CD4-positive, alpha-beta T cell treated with Interleukin-15 for 4 hours (primary cell): ENCODE measurements around the gene IL18RAP.

ENCODE experiments used
- DNase-seq: peaks from one replicate; pipeline ENCODE4 v3.0.0-alpha.2; 2020; ENCODE audit warnings: low spot score

IL18RAP gene

GRCh38 chr2:102422910-102423309 is at the start of gene IL18RAP:
IL18RAP (plus strand) TSS chr2:102423160; CDS start chr2:102423278, 118 bp downstream.
- no peak for DNase-seq

DNA sequence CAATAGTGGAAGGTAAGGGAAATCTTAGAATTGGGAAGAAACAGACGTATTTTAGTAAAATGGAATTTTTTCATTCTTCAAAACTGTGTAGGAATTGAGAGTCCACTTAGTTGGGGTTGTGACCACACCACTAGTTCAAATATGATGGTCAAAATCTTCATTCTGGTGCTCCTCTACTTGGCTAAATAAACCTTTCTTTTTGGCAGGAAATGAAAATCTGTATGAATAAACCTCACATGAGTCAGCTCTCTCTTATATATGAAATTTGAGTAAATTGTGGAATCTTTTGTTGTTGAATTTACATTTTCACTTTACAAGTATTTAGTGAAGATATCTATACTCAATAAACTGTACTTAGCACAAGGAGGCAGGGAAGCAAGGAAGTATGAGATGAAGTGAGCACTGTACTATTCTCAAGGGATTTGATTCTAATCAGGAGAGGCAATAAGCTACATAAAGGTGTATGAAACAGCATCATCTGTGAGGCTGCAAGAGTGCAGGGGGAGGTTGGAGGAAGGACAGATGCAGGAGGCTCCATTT is 46.8 kb upstream of the IL18RAP start:
- no peak for DNase-seq

GRCh38 chr2:102383722-102384121 is 39.2 kb upstream of the IL18RAP start:
- DNase-seq, result no peak

GRCh38 chr2:102385522-102385921 is 37.4 kb upstream of the IL18RAP start:
- DNase-seq, result no peak

GRCh38 chr2:102386004-102386403 is 37.0 kb upstream of the IL18RAP start:
- no peak for DNase-seq

- no peak for DNase-seq
These were observed 36.0 kb upstream of the IL18RAP start for GRCh38 chr2:102386867-102387541.

DNA sequence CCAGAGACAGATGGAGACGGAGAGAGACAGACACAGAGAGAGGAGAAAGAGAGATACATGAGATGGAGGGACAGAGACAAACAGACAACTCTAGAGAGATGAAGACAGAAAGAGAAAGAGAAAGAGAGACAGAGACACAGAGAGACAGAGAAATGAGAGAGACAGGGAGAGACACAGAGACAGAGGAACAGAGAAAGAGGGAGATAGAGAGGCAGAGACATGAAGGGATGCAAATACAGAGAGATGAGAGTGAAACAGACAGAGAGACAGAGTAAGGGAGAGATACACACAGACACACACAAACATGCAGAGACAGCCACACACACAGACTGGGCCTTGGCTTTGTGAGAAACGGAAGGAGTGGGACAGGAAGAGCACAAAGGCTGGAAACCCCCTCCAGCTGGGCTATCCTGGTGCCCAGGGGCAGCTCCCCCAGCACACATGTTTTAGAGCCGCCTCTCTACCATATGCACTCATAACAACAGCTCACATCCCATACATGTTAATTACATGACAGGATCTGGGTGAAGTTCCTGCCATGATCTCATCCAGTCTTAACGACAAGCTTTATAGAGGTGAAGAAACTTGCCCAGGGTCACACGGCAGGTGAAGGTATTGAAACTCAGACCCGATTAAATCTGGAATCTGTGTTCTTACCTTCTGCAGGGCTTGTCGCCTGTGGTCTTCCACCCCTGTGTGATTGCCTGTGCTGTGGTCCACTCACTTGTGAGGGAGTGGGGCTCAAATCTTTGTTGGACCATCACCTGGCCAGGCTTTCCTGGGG is 35.0 kb upstream of the IL18RAP start:
- DNase-seq, result no peak

GRCh38 chr2:102391565-102391964 is 31.4 kb upstream of the IL18RAP start:
- peak; percentile 63 for DNase-seq

DNA sequence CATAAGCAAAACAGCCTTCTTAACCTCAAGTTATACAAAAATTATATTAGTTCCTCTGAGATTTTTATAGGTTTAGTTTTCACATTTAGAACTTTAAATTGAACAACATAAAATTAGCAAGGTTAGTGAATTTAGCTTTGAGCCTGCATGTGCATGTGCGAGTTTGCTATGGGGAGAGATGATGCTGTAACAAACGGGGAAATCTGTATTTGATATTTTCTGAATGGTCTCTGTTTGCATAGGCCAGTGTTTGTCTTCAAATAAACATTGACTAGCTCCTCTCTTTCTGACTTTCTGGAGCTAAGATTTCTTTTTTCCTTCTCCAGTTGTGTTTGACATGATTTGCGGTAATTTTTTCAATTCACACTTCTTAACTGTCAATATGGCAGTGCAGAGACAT is 30.9 kb upstream of the IL18RAP start:
- no peak for DNase-seq

DNA sequence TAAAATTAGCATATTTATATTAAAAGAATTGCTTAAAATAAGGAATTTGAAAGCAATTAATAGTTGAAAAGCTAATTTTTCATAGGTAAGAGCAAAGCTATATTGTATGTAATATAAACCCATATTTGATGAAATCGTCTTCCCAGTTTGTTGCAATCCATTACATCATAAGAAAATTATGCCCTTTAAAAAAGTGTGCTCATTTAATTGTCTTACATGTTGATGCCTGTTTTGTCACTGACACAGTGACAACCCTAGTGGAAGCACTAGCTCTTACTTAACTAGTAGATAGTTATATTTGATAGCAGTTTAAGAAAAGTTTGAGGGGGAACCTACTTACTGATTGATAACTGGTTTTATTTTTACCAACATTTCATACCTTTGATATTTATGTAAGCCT is 30.0 kb upstream of the IL18RAP start:
- no peak for DNase-seq

DNA sequence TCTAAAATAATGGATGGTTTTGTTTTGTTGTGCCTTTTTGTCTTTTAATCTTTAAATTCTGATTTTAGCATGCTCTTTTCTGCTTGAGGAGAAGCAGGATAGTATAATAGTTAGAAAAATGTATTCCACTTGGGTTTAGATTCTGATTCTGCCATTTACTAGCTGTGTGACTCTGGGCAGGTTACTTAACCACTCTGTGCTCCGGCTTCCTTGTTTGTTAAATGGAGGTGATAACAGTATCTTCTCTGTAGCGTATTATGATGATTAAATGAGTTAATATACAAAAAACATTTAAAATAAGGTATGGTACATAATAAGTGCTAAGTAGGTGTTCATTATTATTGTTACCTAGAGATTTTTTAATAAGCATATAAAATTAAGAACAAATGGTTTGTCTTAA is 26.9 kb upstream of the IL18RAP start:
- DNase-seq, result no peak

GRCh38 chr2:102397209-102397608 is 25.8 kb upstream of the IL18RAP start:
- DNase-seq, result no peak

- no peak for DNase-seq
These were observed 23.3 kb upstream of the IL18RAP start for GRCh38 chr2:102399499-102400141.

DNA sequence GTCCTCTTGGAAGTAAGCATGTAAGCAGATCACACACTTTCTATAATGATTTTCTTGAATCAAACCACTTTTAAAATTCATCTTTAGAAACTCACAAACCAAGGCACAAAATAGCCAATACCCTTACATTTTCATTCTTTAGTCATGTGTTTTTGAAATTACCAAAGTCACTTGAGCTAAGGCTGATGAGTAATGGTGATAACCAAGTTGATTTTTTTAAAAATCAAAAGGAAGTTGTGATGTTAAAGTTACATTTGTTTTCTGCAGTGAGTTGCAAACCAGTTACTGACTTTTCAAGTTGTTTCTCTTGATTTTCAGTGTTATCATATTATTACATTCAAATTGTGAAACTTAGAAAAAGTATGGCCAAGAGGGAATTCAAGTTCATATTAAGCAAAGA is 21.5 kb upstream of the IL18RAP start:
- DNase-seq, result no peak

GRCh38 chr2:102401865-102402264 is 21.1 kb upstream of the IL18RAP start:
- no peak for DNase-seq

- DNase-seq, result no peak
These were observed 12.0 kb upstream of the IL18RAP start for GRCh38 chr2:102410952-102411351.

DNA sequence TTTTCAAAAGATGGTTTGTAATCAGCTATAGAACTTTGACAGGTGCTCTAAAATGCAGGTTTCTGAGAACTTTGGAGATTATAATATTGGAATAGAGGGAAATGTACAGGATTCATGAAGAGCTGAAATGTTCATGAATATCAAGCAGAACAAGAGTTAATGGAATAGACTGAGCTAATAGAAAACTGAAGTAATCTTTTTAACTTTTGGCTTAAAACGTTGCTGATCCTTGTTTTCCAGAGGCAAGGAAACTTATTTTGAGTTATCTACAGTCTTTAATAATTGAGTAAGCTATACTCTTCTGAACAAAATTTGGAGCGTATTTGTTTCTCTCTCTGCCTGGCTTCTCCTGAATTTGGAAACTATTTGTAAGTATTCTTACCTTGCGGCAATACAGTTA is 10.8 kb upstream of the IL18RAP start:
- DNase-seq, result no peak

GRCh38 chr2:102417946-102418345 is 5.0 kb upstream of the IL18RAP start:
- DNase-seq, result peak; percentile 40

DNA sequence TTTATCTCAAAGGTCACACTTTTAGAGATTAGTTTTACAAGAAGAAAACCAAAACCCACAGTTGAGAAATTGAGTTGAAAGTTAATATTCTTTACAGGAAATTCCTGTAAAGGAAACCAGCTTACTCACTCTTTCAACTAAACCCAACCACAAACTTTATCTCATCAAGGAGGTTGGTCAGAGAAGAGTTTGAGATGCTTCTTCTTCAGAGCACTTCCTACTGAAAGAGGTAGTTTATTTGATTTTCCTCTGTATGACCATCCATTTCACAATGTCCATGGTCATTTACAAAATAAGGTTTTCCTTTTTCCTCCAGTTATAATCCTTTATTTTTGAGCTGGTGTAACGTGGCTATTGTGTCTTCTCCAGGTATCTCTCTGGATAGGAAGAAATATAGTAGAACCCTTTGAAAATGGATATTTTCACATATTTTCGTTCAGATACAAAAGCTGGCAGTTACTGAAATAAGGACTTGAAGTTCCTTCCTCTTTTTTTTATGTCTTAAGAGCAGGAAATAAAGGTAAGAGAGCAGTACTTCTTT is 4.5 kb upstream of the IL18RAP start:
- DNase-seq, result peak; percentile 67

GRCh38 chr2:102420290-102420689 is 2.7 kb upstream of the IL18RAP start:
- DNase-seq, result no peak

- DNase-seq, result no peak
These were observed 835 bp upstream of the IL18RAP start for GRCh38 chr2:102421890-102422759.

- DNase-seq, result no peak
These were observed 408 bp downstream of the IL18RAP start for GRCh38 chr2:102423368-102423767.
